H9 (cell line): Measurements from ENCODE around the gene ITK. TPM values are rescaled to one million over a fixed set of nuclear protein-coding genes. Genes with fewer than 3 reads are reported as not detected.

Experiments used
- DNase-seq: peaks from one replicate; pipeline ENCODE4 v3.0.0-alpha.2; 2017
- H2AFZ ChIP-seq: one replicate; pipeline ENCODE4 v1.6.1; 2013; ENCODE audit warnings: mild to moderate bottlenecking, low read length, control low read depth, moderate library complexity
- H2AK5ac ChIP-seq: 2 replicates; pipeline ENCODE4 v1.6.1; 2013; ENCODE audit warnings: low read length, control low read depth, mixed read lengths; ENCODE audit not compliant: insufficient read length
- H2BK120ac ChIP-seq: one replicate; pipeline ENCODE4 v1.6.1; 2013; ENCODE audit warnings: low read depth, mild to moderate bottlenecking, low read length, control low read depth, inconsistent platforms; ENCODE audit not compliant: poor library complexity, severe bottlenecking
- H2BK12ac ChIP-seq: 2 replicates; pipeline ENCODE4 v1.6.1; 2013; ENCODE audit warnings: low read length, control low read depth, mixed read lengths, low read depth; ENCODE audit not compliant: insufficient read length
- H2BK15ac ChIP-seq: 2 replicates; pipeline ENCODE4 v1.6.1; 2013; ENCODE audit warnings: low read depth, low read length, control low read depth
- H2BK20ac ChIP-seq: one replicate; pipeline ENCODE4 v1.6.1; 2013; ENCODE audit warnings: low read depth, mild to moderate bottlenecking, low read length, control low read depth, inconsistent platforms; ENCODE audit not compliant: poor library complexity, severe bottlenecking
- H2BK5ac ChIP-seq: 2 replicates; pipeline ENCODE4 v1.6.1; 2013; ENCODE audit warnings: low read length, control low read depth, mixed read lengths; ENCODE audit not compliant: insufficient read length
- H3K14ac ChIP-seq: 2 replicates; pipeline ENCODE4 v1.6.1; 2013; ENCODE audit warnings: low read length, control low read depth; ENCODE audit not compliant: insufficient read depth
- H3K18ac ChIP-seq: 2 replicates; pipeline ENCODE4 v1.6.1; 2013; ENCODE audit warnings: low read depth, mild to moderate bottlenecking, mixed read lengths, low read length, control low read depth; ENCODE audit not compliant: insufficient read length
- H3K23ac ChIP-seq: 2 replicates; pipeline ENCODE4 v1.6.1; 2013; ENCODE audit warnings: low read length, control low read depth, mixed read lengths, low read depth; ENCODE audit not compliant: insufficient read length
- H3K23me2 ChIP-seq: 2 replicates; pipeline ENCODE4 v1.6.1; 2013; ENCODE audit warnings: low read depth, mild to moderate bottlenecking, mixed read lengths, low read length, control low read depth; ENCODE audit not compliant: insufficient read length, poor library complexity, severe bottlenecking
- H3K27ac ChIP-seq: 2 replicates; pipeline ENCODE4 v1.5.1; 2013; ENCODE audit warnings: low read length, control low read depth, mixed read lengths, low read depth; ENCODE audit not compliant: insufficient read length
- H3K27me3 ChIP-seq: 2 replicates; pipeline ENCODE4 v1.6.1; 2013; ENCODE audit warnings: low read length, control low read depth, inconsistent platforms; ENCODE audit not compliant: insufficient read depth
- H3K4ac ChIP-seq: 2 replicates; pipeline ENCODE4 v1.6.1; 2013; ENCODE audit warnings: low read depth, mild to moderate bottlenecking, control low read depth, inconsistent platforms, low read length, moderate library complexity
- H3K4me1 ChIP-seq: 2 replicates; pipeline ENCODE4 v1.6.1; 2013; ENCODE audit warnings: low read length, control low read depth, inconsistent platforms; ENCODE audit not compliant: insufficient read depth
- H3K4me2 ChIP-seq: 2 replicates; pipeline ENCODE4 v1.6.1; 2013; ENCODE audit warnings: low read length, control low read depth, mixed read lengths; ENCODE audit not compliant: insufficient read length, insufficient read depth
- H3K56ac ChIP-seq: 2 replicates; pipeline ENCODE4 v1.6.1; 2013; ENCODE audit warnings: low read depth, mild to moderate bottlenecking, mixed read lengths, low read length, control low read depth; ENCODE audit not compliant: insufficient read length
- H3K79me1 ChIP-seq: 2 replicates; pipeline ENCODE4 v1.6.1; 2013; ENCODE audit warnings: low read depth, mild to moderate bottlenecking, moderate library complexity, low read length, control low read depth, inconsistent platforms; ENCODE audit not compliant: insufficient read depth, poor library complexity, severe bottlenecking
- H3K79me2 ChIP-seq: 2 replicates; pipeline ENCODE4 v1.6.1; 2013; ENCODE audit warnings: low read length, control low read depth, inconsistent platforms; ENCODE audit not compliant: insufficient read depth
- H3K9ac ChIP-seq: 2 replicates; pipeline ENCODE4 v1.6.1; 2013; ENCODE audit warnings: low read length, control low read depth, mixed read lengths; ENCODE audit not compliant: insufficient read length; ENCODE audit errors: extremely low read depth
- H3K9me3 ChIP-seq: one replicate; pipeline ENCODE4 v1.6.1; 2013; ENCODE audit warnings: low read depth, low read length, inconsistent platforms; ENCODE audit not compliant: control insufficient read depth
- H3T11ph ChIP-seq: one replicate; pipeline ENCODE4 v1.6.1; 2013; ENCODE audit warnings: mild to moderate bottlenecking, low read length, control low read depth, inconsistent platforms
- H4K20me1 ChIP-seq: one replicate; pipeline ENCODE4 v1.6.1; 2013; ENCODE audit not compliant: control insufficient read depth, insufficient read length, insufficient read depth
- H4K5ac ChIP-seq: 2 replicates; pipeline ENCODE4 v1.6.1; 2013; ENCODE audit warnings: low read depth, mild to moderate bottlenecking, mixed read lengths, low read length, control low read depth; ENCODE audit not compliant: insufficient read length
- H4K8ac ChIP-seq: replicated peaks from 2 replicates; pipeline ENCODE4 v1.6.1; 2013; ENCODE audit warnings: low read length, control low read depth, mixed read lengths, low read depth; ENCODE audit not compliant: insufficient read length
- H4K91ac ChIP-seq: 2 replicates; pipeline ENCODE4 v1.6.1; 2013; ENCODE audit warnings: low read depth, mild to moderate bottlenecking, moderate library complexity, mixed read lengths, low read length, control low read depth; ENCODE audit not compliant: insufficient read length
- H3K27ac Mint-ChIP-seq, 3 experiments: 2 replicates in 2 of 3; 3 replicates in 1 of 3; pipeline ENCODE4 v1.8.0; 2020 to 2021; ENCODE audit warnings: mixed read lengths in 3 of 3, mild to moderate bottlenecking in 1 of 3, moderate library complexity in 1 of 3
- H3K27me3 Mint-ChIP-seq: 2 replicates; pipeline ENCODE4 v1.8.0; 2021; ENCODE audit warnings: low read depth, mild to moderate bottlenecking, moderate library complexity, mixed read lengths
- H3K36me3 Mint-ChIP-seq, 3 experiments: 2 replicates in 2 of 3; 3 replicates in 1 of 3; pipeline ENCODE4 v1.8.0; 2020 to 2021; ENCODE audit warnings: low read depth in 3 of 3, mixed read lengths in 3 of 3; ENCODE audit not compliant: insufficient read depth in 1 of 3
- H3K4me1 Mint-ChIP-seq, 2 experiments: 2 replicates each; pipeline ENCODE4 v1.8.0; 2020; ENCODE audit warnings: mixed read lengths in 2 of 2
- H3K4me3 Mint-ChIP-seq, 2 experiments: 2 replicates in 1 of 2; 3 replicates in 1 of 2; pipeline ENCODE4 v1.8.0; 2020 to 2021; ENCODE audit warnings: mild to moderate bottlenecking in 2 of 2, mixed read lengths in 2 of 2, moderate library complexity in 1 of 2
- H3K9me3 Mint-ChIP-seq, 2 experiments: 2 replicates in 1 of 2; 3 replicates in 1 of 2; pipeline ENCODE4 v1.8.0; 2020; ENCODE audit warnings: mild to moderate bottlenecking in 2 of 2, mixed read lengths in 2 of 2, moderate library complexity in 1 of 2
- WGBS: extraction: QIAGEN DNeasy Blood & Tissue Kit; methylation state at CpG from one replicate; pipeline ENCODE4 v1.1.7; 2013; ENCODE audit warnings: missing lambda C conversion rate, low lambda C conversion rate, mixed read lengths; ENCODE audit not compliant: insufficient read length; ENCODE audit errors: extremely low coverage; 5-methylcytosine and 5-hydroxymethylcytosine counted together
- total RNA-seq: library from RNA; stranded (reverse); gene quantifications from 2 replicates; pipeline ENCODE4 v1.2.1, GENCODE V29; 2021
- TF ChIP-seq, protein P1 (sequence below): fragments of 200-600 bp; sonication (generic); conservative IDR thresholded peaks from 3 replicates; pipeline ENCODE4 v1.8.0; 2021; ENCODE audit warnings: antibody characterized with exemption, mild to moderate bottlenecking

The ITK gene
- total RNA-seq, 1 experiment from 2014 or later, result 0.22 TPM

GRCh38 chr5:157252711-157253465 lies 72.2 kb downstream of the ITK start:
- no CpG with 5 or more reads among the region's 4 CpGs for WGBS
- Histone ChIP-seq H3K4me1 (no peaks in the 10 kb centered on the region), H4K5ac (no peak overlapping the region), H3T11ph (no peak overlapping the region), H2AFZ (no peak overlapping the region), H3K79me2 (no peaks in the 10 kb centered on the region), H2BK120ac (no peak overlapping the region), H2BK12ac (no peak overlapping the region), H3K14ac (no peak overlapping the region), H3K9ac (no peak overlapping the region), H3K79me1 (no peaks in the 10 kb centered on the region), H4K8ac (no peak overlapping the region), H3K4ac (no peak overlapping the region), H2AK5ac (no peak overlapping the region), H3K56ac (no peak overlapping the region), H3K9me3 (no peaks in the 10 kb centered on the region), H2BK15ac (no peak overlapping the region), H3K23me2 (no peaks in the 10 kb centered on the region), H3K4me2 (no peak overlapping the region), H3K27ac (no peak overlapping the region), H2BK5ac (no peak overlapping the region), H3K23ac (no peak overlapping the region), H2BK20ac (no peak overlapping the region), H3K27me3 (no peaks in the 10 kb centered on the region), H4K91ac (no peak overlapping the region), H4K20me1 (no peaks in the 10 kb centered on the region), H3K18ac (no peak overlapping the region)
- no peak for DNase-seq
- TF ChIP-seq, protein P1, sequence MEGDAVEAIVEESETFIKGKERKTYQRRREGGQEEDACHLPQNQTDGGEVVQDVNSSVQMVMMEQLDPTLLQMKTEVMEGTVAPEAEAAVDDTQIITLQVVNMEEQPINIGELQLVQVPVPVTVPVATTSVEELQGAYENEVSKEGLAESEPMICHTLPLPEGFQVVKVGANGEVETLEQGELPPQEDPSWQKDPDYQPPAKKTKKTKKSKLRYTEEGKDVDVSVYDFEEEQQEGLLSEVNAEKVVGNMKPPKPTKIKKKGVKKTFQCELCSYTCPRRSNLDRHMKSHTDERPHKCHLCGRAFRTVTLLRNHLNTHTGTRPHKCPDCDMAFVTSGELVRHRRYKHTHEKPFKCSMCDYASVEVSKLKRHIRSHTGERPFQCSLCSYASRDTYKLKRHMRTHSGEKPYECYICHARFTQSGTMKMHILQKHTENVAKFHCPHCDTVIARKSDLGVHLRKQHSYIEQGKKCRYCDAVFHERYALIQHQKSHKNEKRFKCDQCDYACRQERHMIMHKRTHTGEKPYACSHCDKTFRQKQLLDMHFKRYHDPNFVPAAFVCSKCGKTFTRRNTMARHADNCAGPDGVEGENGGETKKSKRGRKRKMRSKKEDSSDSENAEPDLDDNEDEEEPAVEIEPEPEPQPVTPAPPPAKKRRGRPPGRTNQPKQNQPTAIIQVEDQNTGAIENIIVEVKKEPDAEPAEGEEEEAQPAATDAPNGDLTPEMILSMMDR, result no peak
- H3K27ac Mint-ChIP-seq, result no peak overlapping the region
- peaks cover 0 to 2% of the 10 kb centered on the region in 2 experiments; a peak in 2 of 4 replicates for H3K4me1 Mint-ChIP-seq
- no peak overlapping the region for H3K4me3 Mint-ChIP-seq
- H3K9me3 Mint-ChIP-seq, result no peaks in the 10 kb centered on the region; a peak in 2 of 5 replicates
- no peaks in the 10 kb centered on the region for H3K36me3 Mint-ChIP-seq
- H3K27me3 Mint-ChIP-seq, result no peaks in the 10 kb centered on the region; the same call in 1 of the 2 replicates
